ENCODE data around the gene SART3.

DNA sequence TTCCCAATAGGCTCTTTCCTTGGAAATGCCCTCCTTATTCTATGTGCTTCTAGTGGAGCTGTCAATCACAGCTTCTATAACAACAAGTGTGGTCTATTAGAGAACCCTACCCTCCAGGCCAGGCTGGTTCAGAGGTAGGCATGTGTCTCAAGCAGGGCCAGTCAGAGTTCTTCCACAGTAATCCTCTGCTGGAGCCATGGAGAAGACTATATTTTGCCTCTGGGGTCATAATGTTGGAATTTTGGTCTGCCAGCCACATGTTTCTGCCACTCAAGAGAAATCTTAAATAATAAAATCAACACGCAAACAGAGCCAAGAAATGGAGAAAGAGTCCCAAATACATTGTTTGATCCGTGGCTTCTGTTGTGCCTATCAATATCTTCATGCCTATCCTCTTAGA, 69.7 kb downstream of the SART3 start:
- TF ChIP-seq RFX5 (IDR thresholded peaks at IDR 0.05; ENCODE audit: low read depth, low read length) (no peak), FOS (IDR thresholded peaks at IDR 0.05; ENCODE audit: low read depth, low read length) (no peak), RCOR1 (IDR thresholded peaks at IDR 0.05; ENCODE audit: insufficient replicate concordance, low read length) (no peak), BHLHE40 (IDR thresholded peaks at IDR 0.05; ENCODE audit: low read depth, low read length) (no peak), POLR2A (IDR thresholded peaks at IDR 0.05; ENCODE audit: low read depth, low read length) (no peak)
- TF ChIP-seq, protein P1, sequence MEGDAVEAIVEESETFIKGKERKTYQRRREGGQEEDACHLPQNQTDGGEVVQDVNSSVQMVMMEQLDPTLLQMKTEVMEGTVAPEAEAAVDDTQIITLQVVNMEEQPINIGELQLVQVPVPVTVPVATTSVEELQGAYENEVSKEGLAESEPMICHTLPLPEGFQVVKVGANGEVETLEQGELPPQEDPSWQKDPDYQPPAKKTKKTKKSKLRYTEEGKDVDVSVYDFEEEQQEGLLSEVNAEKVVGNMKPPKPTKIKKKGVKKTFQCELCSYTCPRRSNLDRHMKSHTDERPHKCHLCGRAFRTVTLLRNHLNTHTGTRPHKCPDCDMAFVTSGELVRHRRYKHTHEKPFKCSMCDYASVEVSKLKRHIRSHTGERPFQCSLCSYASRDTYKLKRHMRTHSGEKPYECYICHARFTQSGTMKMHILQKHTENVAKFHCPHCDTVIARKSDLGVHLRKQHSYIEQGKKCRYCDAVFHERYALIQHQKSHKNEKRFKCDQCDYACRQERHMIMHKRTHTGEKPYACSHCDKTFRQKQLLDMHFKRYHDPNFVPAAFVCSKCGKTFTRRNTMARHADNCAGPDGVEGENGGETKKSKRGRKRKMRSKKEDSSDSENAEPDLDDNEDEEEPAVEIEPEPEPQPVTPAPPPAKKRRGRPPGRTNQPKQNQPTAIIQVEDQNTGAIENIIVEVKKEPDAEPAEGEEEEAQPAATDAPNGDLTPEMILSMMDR (conservative IDR thresholded peaks at IDR 0.05; ENCODE audit: low read depth, low read length): no peak
- TF ChIP-seq, protein P2, sequence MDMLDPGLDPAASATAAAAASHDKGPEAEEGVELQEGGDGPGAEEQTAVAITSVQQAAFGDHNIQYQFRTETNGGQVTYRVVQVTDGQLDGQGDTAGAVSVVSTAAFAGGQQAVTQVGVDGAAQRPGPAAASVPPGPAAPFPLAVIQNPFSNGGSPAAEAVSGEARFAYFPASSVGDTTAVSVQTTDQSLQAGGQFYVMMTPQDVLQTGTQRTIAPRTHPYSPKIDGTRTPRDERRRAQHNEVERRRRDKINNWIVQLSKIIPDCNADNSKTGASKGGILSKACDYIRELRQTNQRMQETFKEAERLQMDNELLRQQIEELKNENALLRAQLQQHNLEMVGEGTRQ (IDR thresholded peaks at IDR 0.05; ENCODE audit: low read depth, low read length): no peak

Measured in IMR-90 (cell line).